HCT116 (cell line): ENCODE measurements around the gene CD8A. TPM values are rescaled to one million over a fixed set of nuclear protein-coding genes. Genes with fewer than 3 reads are reported as not detected.

Source experiments
- total RNA-seq: library from RNA; stranded (reverse); gene quantifications from one replicate; pipeline ENCODE4 v1.2.1, GENCODE V29; 2021; ENCODE audit not compliant: unreplicated experiment

Gene CD8A
- total RNA-seq, 1 experiment from 2014 or later, result 0.76 TPM

Other genes starting within 250 kb of the CD8A start
- 63.4 TPM for gene CHMP3, start 227.5 kb downstream of the CD8A start, total RNA-seq
- 16.1 TPM for gene RNF103, start 167.0 kb downstream of the CD8A start, total RNA-seq
- 32.4 TPM for gene RMND5A, start 70.6 kb downstream of the CD8A start, total RNA-seq
- 0.47 TPM for gene CD8B, start 71.0 kb upstream of the CD8A start, total RNA-seq
- gene RGPD1, start 151.2 kb upstream of the CD8A start, total RNA-seq, result 0.32 TPM
- gene PLGLB1, start 230.9 kb upstream of the CD8A start, total RNA-seq, result 1.3 TPM